Astrocyte of the spinal cord (primary cell): ENCODE data around the gene QRICH2.

Experiments used
- DNase-seq: peaks from one replicate; pipeline ENCODE4 v3.0.0; 2011; ENCODE audit warnings: low read depth, low spot score
- H3K4me3 ChIP-seq: 2 replicates; pipeline ENCODE4 v1.5.1; 2011; ENCODE audit warnings: low read depth, mild to moderate bottlenecking, low read length, moderate library complexity
- CTCF ChIP-seq: IDR thresholded peaks from 2 replicates; pipeline ENCODE4 v1.5.1; 2012; ENCODE audit warnings: low read depth, mild to moderate bottlenecking, low read length, inconsistent platforms
- in situ Hi-C: cut with HindIII; loops from 2 replicates; pipeline ENCODE4 v1.10.0; 2017; ENCODE audit warnings: low sequenced_read_pairs

Gene QRICH2

GRCh38 chr17:76276069-76276431, 32.0 kb downstream of the QRICH2 start:
- no peak for DNase-seq
- no peak for TF ChIP-seq CTCF
- in situ Hi-C loops: no loop called here
- H3K4me3 ChIP-seq: no peak overlapping the region

- DNase-seq: no peak
- in situ Hi-C loops: no loop called here
- no peak for TF ChIP-seq CTCF
- H3K4me3 ChIP-seq: no peak overlapping the region
Observed at GRCh38 chr17:76275382-76276068, 32.6 kb downstream of the QRICH2 start.

- TF ChIP-seq CTCF: no peak
- in situ Hi-C loops: no loop called here
- DNase-seq: no peak
- H3K4me3 ChIP-seq: no peak overlapping the region
Observed at GRCh38 chr17:76274112-76274956, 33.7 kb downstream of the QRICH2 start.

- no peak overlapping the region for H3K4me3 ChIP-seq
- TF ChIP-seq CTCF: no peak
- DNase-seq: no peak
- in situ Hi-C loops: no loop called here
Observed at GRCh38 chr17:76273445-76274111, 34.5 kb downstream of the QRICH2 start.

- DNase-seq: no peak
- no peak overlapping the region for H3K4me3 ChIP-seq
- no peak for TF ChIP-seq CTCF
- in situ Hi-C loops: no loop called here
Observed at GRCh38 chr17:76272541-76273444, 35.3 kb downstream of the QRICH2 start.
